ENCODE measurements around the gene BCAM. TPM values are rescaled to one million over a fixed set of nuclear protein-coding genes. Genes with fewer than 3 reads are reported as not detected.
"Not testable (repeated sequence)": the region's sequence is repeated elsewhere in the genome, so short reads cannot be mapped to it uniquely, and the experiment has no call there.

The BCAM gene
- total RNA-seq, 2 experiments from 2014 or later, result not detected

GRCh38 chr19:44776402-44777096 lies 32.4 kb upstream of the BCAM start:
- Mint-ChIP-seq H3K4me3 (no peak overlapping the region), H3K36me3 (ENCODE audit: low read depth) (no peaks in the 10 kb centered on the region), H3K27me3 (no peaks in the 10 kb centered on the region), H3K9me3 (ENCODE audit: low read depth) (no peaks in the 10 kb centered on the region), H3K4me1 (peaks cover 2% of the 10 kb centered on the region), H3K27ac (no peak overlapping the region)
- intact Hi-C loops (cut with DNase I, micrococcal nuclease), result no loop called here
- ATAC-seq (no peak), DNase-seq (no peak)
- POLR2A ChIA-PET, result no interaction called here
- CTCF ChIA-PET, result interaction anchor here (0.6 to 0.9 kb wide), 4 partner anchors 10 to 53 kb away, joined by 3 to 4 read pairs (median 3); no protein-coding TSS in a partner anchor

GRCh38 chr19:44777715-44778347 lies 31.1 kb upstream of the BCAM start, which contains the start of gene CBLC:
TSS of gene CBLC (plus strand) at chr19:44777890. CDS start at chr19:44777932, 42 bp downstream.
- Mint-ChIP-seq H3K4me1 (no peaks in the 10 kb centered on the region), H3K9me3 (ENCODE audit: low read depth) (no peaks in the 10 kb centered on the region), H3K36me3 (ENCODE audit: low read depth) (no peaks in the 10 kb centered on the region), H3K4me3 (no peak within 1 kb of the TSS), H3K27ac (no peak within 1 kb of the TSS), H3K27me3 (no peaks in the 10 kb centered on the region)
- no peak for DNase-seq
- intact Hi-C loops (cut with DNase I, micrococcal nuclease), result no loop called here
- ATAC-seq, result peak; percentile 36
- ChIA-PET POLR2A (no interaction called here), CTCF (interaction anchor here (3.3 kb wide), 1 partner anchor 54 kb away, joined by 13 read pairs; no protein-coding TSS in a partner anchor)

- CTCF ChIA-PET, result interaction anchor here (0.6 to 3.3 kb wide), 2 partner anchors 56 to 60 kb away, joined by 3 to 13 read pairs; no protein-coding TSS in a partner anchor
- DNase-seq, result no peak
- no peaks in the 10 kb centered on the region for H3K9me3 Mint-ChIP-seq (ENCODE audit: low read depth)
- POLR2A ChIA-PET, result no interaction called here
- H3K4me1 Mint-ChIP-seq, result peaks cover under 1% of the 10 kb centered on the region
- H3K27ac Mint-ChIP-seq, result no peak overlapping the region
- no peaks in the 10 kb centered on the region for H3K36me3 Mint-ChIP-seq (ENCODE audit: low read depth)
- intact Hi-C loops (cut with DNase I, micrococcal nuclease), result no loop called here
- no peak overlapping the region for H3K4me3 Mint-ChIP-seq
- H3K27me3 Mint-ChIP-seq, result no peaks in the 10 kb centered on the region
- ATAC-seq, result no peak
These were observed 29.8 kb upstream of the BCAM start for GRCh38 chr19:44779150-44779549.

GRCh38 chr19:44781694-44782093 lies 27.2 kb upstream of the BCAM start:
- ATAC-seq; DNase-seq; H3K9me3 Mint-ChIP-seq (ENCODE audit: low read depth); H3K36me3 Mint-ChIP-seq (ENCODE audit: low read depth); H3K27me3 Mint-ChIP-seq; POLR2A ChIA-PET; H3K27ac Mint-ChIP-seq; H3K4me1 Mint-ChIP-seq; H3K4me3 Mint-ChIP-seq: not testable (repeated sequence)
- intact Hi-C loops (cut with DNase I, micrococcal nuclease), result loop anchor here in 1 of 2 experiments (5.0 kb wide), 1 partner anchor 66 kb away; the partner anchor contains the start of gene NECTIN2
- CTCF ChIA-PET, result interaction anchor here (3.5 kb wide), 1 partner anchor 59 kb away, joined by 51 read pairs; no protein-coding TSS in a partner anchor

GRCh38 chr19:44782729-44783128 lies 26.2 kb upstream of the BCAM start:
- Mint-ChIP-seq H3K27ac (no peak overlapping the region), H3K9me3 (ENCODE audit: low read depth) (no peaks in the 10 kb centered on the region), H3K4me1 (peaks cover 4% of the 10 kb centered on the region), H3K4me3 (no peak overlapping the region), H3K36me3 (ENCODE audit: low read depth) (no peaks in the 10 kb centered on the region), H3K27me3 (no peaks in the 10 kb centered on the region)
- ChIA-PET CTCF (interaction anchor here (0.6 to 3.5 kb wide), 5 partner anchors 11 to 60 kb away, joined by 3 to 51 read pairs (median 5); no protein-coding TSS in a partner anchor), POLR2A (no interaction called here)
- intact Hi-C loops (cut with DNase I, micrococcal nuclease), result loop anchor here in 1 of 2 experiments (5.0 kb wide), 1 partner anchor 65 kb away; the partner anchor contains the start of gene NECTIN2
- ATAC-seq (no peak), DNase-seq (no peak)

GRCh38 chr19:44783545-44783944 lies 25.4 kb upstream of the BCAM start:
- Mint-ChIP-seq H3K4me3 (no peak overlapping the region), H3K27ac (no peak overlapping the region), H3K36me3 (ENCODE audit: low read depth) (no peaks in the 10 kb centered on the region), H3K4me1 (peaks cover 4% of the 10 kb centered on the region), H3K9me3 (ENCODE audit: low read depth) (no peaks in the 10 kb centered on the region), H3K27me3 (no peaks in the 10 kb centered on the region)
- ATAC-seq (no peak), DNase-seq (no peak)
- ChIA-PET CTCF (interaction anchor here (0.7 to 3.5 kb wide), 21 partner anchors 12 to 501 kb away, joined by 3 to 51 read pairs (median 4); no protein-coding TSS in a partner anchor), POLR2A (no interaction called here)
- intact Hi-C loops (cut with DNase I, micrococcal nuclease), result loop anchor here in 1 of 2 experiments (5.0 kb wide), 1 partner anchor 64 kb away; the partner anchor contains the start of gene NECTIN2

GRCh38 chr19:44785271-44785670 lies 23.6 kb upstream of the BCAM start:
- Mint-ChIP-seq H3K4me1 (peaks cover 4% of the 10 kb centered on the region), H3K9me3 (ENCODE audit: low read depth) (no peaks in the 10 kb centered on the region), H3K4me3 (no peak overlapping the region), H3K27me3 (no peaks in the 10 kb centered on the region), H3K27ac (no peak overlapping the region), H3K36me3 (ENCODE audit: low read depth) (no peaks in the 10 kb centered on the region)
- no peak for ATAC-seq
- intact Hi-C loops (cut with DNase I, micrococcal nuclease), result no loop called here
- no peak for DNase-seq
- ChIA-PET CTCF (interaction anchor here (0.6 to 3.5 kb wide), 12 partner anchors 11 to 131 kb away, joined by 3 to 51 read pairs (median 5); partner anchors contain the start of gene NECTIN2), POLR2A (no interaction called here)

GRCh38 chr19:44785993-44786392 lies 22.9 kb upstream of the BCAM start:
- intact Hi-C loops (cut with DNase I, micrococcal nuclease), result no loop called here
- ATAC-seq, result no peak
- H3K9me3 Mint-ChIP-seq (ENCODE audit: low read depth), result no peaks in the 10 kb centered on the region
- peaks cover 4% of the 10 kb centered on the region for H3K4me1 Mint-ChIP-seq
- ChIA-PET POLR2A (no interaction called here), CTCF (interaction anchor here (0.6 to 3.3 kb wide), 6 partner anchors 10 to 120 kb away, joined by 3 to 36 read pairs (median 4); partner anchors contain the start of gene NECTIN2)
- H3K27me3 Mint-ChIP-seq, result no peaks in the 10 kb centered on the region
- H3K36me3 Mint-ChIP-seq (ENCODE audit: low read depth), result no peaks in the 10 kb centered on the region
- no peak overlapping the region for H3K27ac Mint-ChIP-seq
- no peak for DNase-seq
- H3K4me3 Mint-ChIP-seq, result no peak overlapping the region

- no peak overlapping the region for H3K4me3 Mint-ChIP-seq
- H3K27me3 Mint-ChIP-seq, result no peaks in the 10 kb centered on the region
- no peak for DNase-seq
- no peak overlapping the region for H3K27ac Mint-ChIP-seq
- intact Hi-C loops (cut with DNase I, micrococcal nuclease), result no loop called here
- ChIA-PET CTCF (interaction anchor here (0.6 kb wide), 1 partner anchor 9 kb away, joined by 3 read pairs; no protein-coding TSS in a partner anchor), POLR2A (interaction anchor here (0.7 kb wide), 1 partner anchor 19 kb away, joined by 3 read pairs; no protein-coding TSS in a partner anchor)
- peaks cover 4% of the 10 kb centered on the region for H3K4me1 Mint-ChIP-seq
- no peaks in the 10 kb centered on the region for H3K9me3 Mint-ChIP-seq (ENCODE audit: low read depth)
- H3K36me3 Mint-ChIP-seq (ENCODE audit: low read depth), result no peaks in the 10 kb centered on the region
- no peak for ATAC-seq
These were observed 19.9 kb upstream of the BCAM start for GRCh38 chr19:44788971-44789370.

- no peaks in the 10 kb centered on the region for H3K36me3 Mint-ChIP-seq (ENCODE audit: low read depth)
- intact Hi-C loops (cut with DNase I, micrococcal nuclease), result no loop called here
- no peaks in the 10 kb centered on the region for H3K4me1 Mint-ChIP-seq
- DNase-seq, result no peak
- no peaks in the 10 kb centered on the region for H3K9me3 Mint-ChIP-seq (ENCODE audit: low read depth)
- ChIA-PET POLR2A (no interaction called here), CTCF (interaction anchor here (0.7 to 1.3 kb wide), 2 partner anchors 8 to 81 kb away, joined by 3 read pairs; no protein-coding TSS in a partner anchor)
- no peak overlapping the region for H3K4me3 Mint-ChIP-seq
- ATAC-seq, result no peak
- no peaks in the 10 kb centered on the region for H3K27me3 Mint-ChIP-seq
- H3K27ac Mint-ChIP-seq, result no peak overlapping the region
These were observed 18.9 kb upstream of the BCAM start for GRCh38 chr19:44789943-44790483.

- no peaks in the 10 kb centered on the region for H3K36me3 Mint-ChIP-seq (ENCODE audit: low read depth)
- no peak for DNase-seq
- no peaks in the 10 kb centered on the region for H3K9me3 Mint-ChIP-seq (ENCODE audit: low read depth)
- no peaks in the 10 kb centered on the region for H3K27me3 Mint-ChIP-seq
- ATAC-seq, result no peak
- ChIA-PET CTCF (no interaction called here), POLR2A (no interaction called here)
- H3K27ac Mint-ChIP-seq, result no peak overlapping the region
- intact Hi-C loops (cut with DNase I, micrococcal nuclease), result no loop called here
- peaks cover 11% of the 10 kb centered on the region for H3K4me1 Mint-ChIP-seq
- no peak overlapping the region for H3K4me3 Mint-ChIP-seq
These were observed 16.6 kb upstream of the BCAM start for GRCh38 chr19:44792281-44792680.

Measured in activated CD4-positive, alpha-beta T cell treated with anti-CD3 and anti-CD28 coated beads for 36 hours (primary cell).